ENCODE data around the gene DLAT.
"Not testable (repeated sequence)": the region's sequence is repeated elsewhere in the genome, so short reads cannot be mapped to it uniquely, and the experiment has no call there.

Gene DLAT

GRCh38 chr11:112005422-112006094, 19.6 kb upstream of the DLAT start:
- no peak for FAIRE-seq

GRCh38 chr11:112006095-112006441, 19.1 kb upstream of the DLAT start:
- not testable (repeated sequence) for FAIRE-seq

- FAIRE-seq, result not testable (repeated sequence)
Observed at GRCh38 chr11:112011451-112011850, 13.8 kb upstream of the DLAT start.

GRCh38 chr11:112012874-112013273, 12.3 kb upstream of the DLAT start:
- no peak for FAIRE-seq

GRCh38 chr11:112013497-112014164, 11.6 kb upstream of the DLAT start:
- no peak for FAIRE-seq

- no peak for FAIRE-seq
Observed at GRCh38 chr11:112016088-112016764, 9.0 kb upstream of the DLAT start.

GRCh38 chr11:112016765-112017376, 8.3 kb upstream of the DLAT start:
- FAIRE-seq, result no peak

GRCh38 chr11:112017538-112017937, 7.7 kb upstream of the DLAT start:
- FAIRE-seq, result no peak

GRCh38 chr11:112019066-112019465, 6.1 kb upstream of the DLAT start:
- no peak for FAIRE-seq

- FAIRE-seq, result no peak
Observed at GRCh38 chr11:112023104-112023503, 2.1 kb upstream of the DLAT start.

GRCh38 chr11:112024178-112024772, 933 bp upstream of the DLAT start:
- no peak for FAIRE-seq

GRCh38 chr11:112025707-112026106, 499 bp downstream of the DLAT start:
- FAIRE-seq, result no peak

GRCh38 chr11:112026784-112027410, 1.7 kb downstream of the DLAT start:
- not testable (repeated sequence) for FAIRE-seq

- no peak for FAIRE-seq
Observed at GRCh38 chr11:112029460-112029859, 4.3 kb downstream of the DLAT start.

- no peak for FAIRE-seq
Observed at GRCh38 chr11:112033902-112034301, 8.7 kb downstream of the DLAT start.

- FAIRE-seq, result no peak
Observed at GRCh38 chr11:112037527-112037926, 12.3 kb downstream of the DLAT start.

GRCh38 chr11:112042161-112042960, 17.2 kb downstream of the DLAT start:
- no peak for FAIRE-seq

GRCh38 chr11:112042961-112043304, 17.7 kb downstream of the DLAT start:
- no peak for FAIRE-seq

GRCh38 chr11:112044961-112045360, 19.8 kb downstream of the DLAT start:
- FAIRE-seq, result no peak

- not testable (repeated sequence) for FAIRE-seq
Observed at GRCh38 chr11:112046647-112047046, 21.4 kb downstream of the DLAT start.

GRCh38 chr11:112048256-112048655, 23.0 kb downstream of the DLAT start:
- not testable (repeated sequence) for FAIRE-seq

- peak; percentile 33 for FAIRE-seq
Observed at GRCh38 chr11:112049777-112050176, 24.6 kb downstream of the DLAT start.
